Measurements from ENCODE around the gene UNC119B.

The UNC119B gene

GRCh38 chr12:120738252-120739030 is 28.2 kb downstream of the UNC119B start:
- no peak for DNase-seq (ENCODE audit: low read depth in 1 of 2, low spot score in 1 of 2)

- no peak for DNase-seq (ENCODE audit: low read depth in 1 of 2, low spot score in 1 of 2)
Observed at GRCh38 chr12:120739031-120739762, 28.9 kb downstream of the UNC119B start.

GRCh38 chr12:120739821-120740613 is 29.8 kb downstream of the UNC119B start:
- DNase-seq (ENCODE audit: low read depth in 1 of 2, low spot score in 1 of 2) = no peak

- no peak for DNase-seq (ENCODE audit: low read depth in 1 of 2, low spot score in 1 of 2)
Observed at GRCh38 chr12:120740871-120741270, 30.6 kb downstream of the UNC119B start.

GRCh38 chr12:120741476-120742421 is 31.5 kb downstream of the UNC119B start:
- DNase-seq (ENCODE audit: low read depth in 1 of 2, low spot score in 1 of 2) = no peak

GRCh38 chr12:120744922-120745493 is 34.8 kb downstream of the UNC119B start:
- DNase-seq (ENCODE audit: low read depth in 1 of 2, low spot score in 1 of 2) = no peak

GRCh38 chr12:120748242-120748641 is 38.0 kb downstream of the UNC119B start:
- DNase-seq (ENCODE audit: low read depth in 1 of 2, low spot score in 1 of 2) = no peak

GRCh38 chr12:120749256-120749655 is 39.0 kb downstream of the UNC119B start:
- DNase-seq (ENCODE audit: low read depth in 1 of 2, low spot score in 1 of 2) = no peak

- DNase-seq (ENCODE audit: low read depth in 1 of 2, low spot score in 1 of 2) = no peak
Observed at GRCh38 chr12:120750806-120751205, 40.5 kb downstream of the UNC119B start.

GRCh38 chr12:120751389-120751788 is 41.1 kb downstream of the UNC119B start:
- no peak for DNase-seq (ENCODE audit: low read depth in 1 of 2, low spot score in 1 of 2)

- DNase-seq (ENCODE audit: low read depth in 1 of 2, low spot score in 1 of 2) = no peak
Observed at GRCh38 chr12:120754792-120755191, 44.5 kb downstream of the UNC119B start.

GRCh38 chr12:120755269-120755668 is 45.0 kb downstream of the UNC119B start:
- DNase-seq (ENCODE audit: low read depth in 1 of 2, low spot score in 1 of 2) = no peak

- DNase-seq (ENCODE audit: low read depth in 1 of 2, low spot score in 1 of 2) = no peak
Observed at GRCh38 chr12:120757226-120757742, 47.0 kb downstream of the UNC119B start.

GRCh38 chr12:120757949-120758348 is 47.7 kb downstream of the UNC119B start:
- no peak for DNase-seq (ENCODE audit: low read depth in 1 of 2, low spot score in 1 of 2)

- no peak for DNase-seq (ENCODE audit: low read depth in 1 of 2, low spot score in 1 of 2)
Observed at GRCh38 chr12:120758798-120759590, 48.7 kb downstream of the UNC119B start.

- no peak for DNase-seq (ENCODE audit: low read depth in 1 of 2, low spot score in 1 of 2)
Observed at GRCh38 chr12:120759591-120760348, 49.5 kb downstream of the UNC119B start.

- no peak for DNase-seq (ENCODE audit: low read depth in 1 of 2, low spot score in 1 of 2)
Observed at GRCh38 chr12:120760349-120761254, 50.3 kb downstream of the UNC119B start.

Measured in stimulated activated CD4-positive, alpha-beta T cell treated with anti-CD3 and anti-CD28 coated beads, Interleukin-15, amount 100 ng/mL, for 1 hour (primary cell).